Erythroblast (primary cell): ENCODE measurements around the gene SGIP1.

Experiments
- GATA1 ChIP-seq: IDR thresholded peaks from 2 replicates; pipeline ENCODE4 v1.6.1; 2011; ENCODE audit warnings: low read depth, mild to moderate bottlenecking, control low read depth, low read length, moderate library complexity
- POLR2A ChIP-seq: IDR thresholded peaks from 2 replicates; pipeline ENCODE4 v1.6.1; 2011; ENCODE audit warnings: mild to moderate bottlenecking, low read length

DNA sequence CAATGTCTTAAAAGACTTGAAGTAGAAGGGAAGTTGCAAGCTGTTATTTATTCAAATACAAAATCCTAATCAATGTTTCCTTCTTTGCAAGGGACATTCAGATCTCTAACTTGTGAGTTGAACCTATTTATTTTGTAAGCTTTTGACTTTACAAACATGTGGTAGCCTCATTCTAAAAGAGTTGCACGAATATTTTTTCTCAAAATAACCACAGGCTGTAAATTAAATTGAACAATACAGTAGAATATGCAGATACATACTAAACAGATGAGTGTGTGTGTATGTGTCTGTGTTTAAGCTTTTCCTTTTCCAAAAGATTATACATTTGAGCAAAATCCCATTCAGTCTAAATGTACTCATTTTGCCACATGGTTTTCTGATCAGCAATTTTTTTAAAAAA is 213.5 kb downstream of the SGIP1 start:
- TF ChIP-seq POLR2A (no peak), GATA1 (no peak)
